ENCODE data around the gene IL1RAPL2. TPM values are rescaled to one million over a fixed set of nuclear protein-coding genes. Genes with fewer than 3 reads are reported as not detected.

The IL1RAPL2 gene
- total RNA-seq, 4 donors from 2014 or later, result 0.50 to 1.3 (median 0.67) TPM

DNA sequence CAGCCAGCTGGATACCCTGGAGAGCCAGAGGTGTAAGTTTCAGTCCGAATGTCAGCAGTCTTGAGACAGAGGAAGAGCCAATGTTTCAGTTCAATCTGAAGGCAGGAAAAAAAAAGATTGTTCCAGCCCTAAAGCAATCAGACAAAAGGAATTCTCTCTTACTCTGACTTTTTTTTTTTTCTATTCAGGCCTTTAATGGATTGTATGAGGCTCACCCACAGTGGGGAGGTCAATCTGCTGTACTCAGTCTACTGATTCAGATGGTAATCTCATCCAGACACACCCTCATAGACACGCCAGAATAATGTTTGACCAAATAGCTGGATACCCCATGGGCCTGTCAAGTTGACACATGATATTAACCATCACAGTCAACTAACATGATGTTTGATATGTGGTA lies 602.6 kb downstream of the IL1RAPL2 start:
- Histone ChIP-seq H3K27ac (replicated peaks in 1 of 4) (no peak overlapping the region), H3K4me3 (no peak overlapping the region), H3K4me1 (no peaks in the 10 kb centered on the region), H3K9me3 (no peaks in the 10 kb centered on the region), H3K27me3 (no peaks in the 10 kb centered on the region), H3K36me3 (no peaks in the 10 kb centered on the region)
- WGBS, result 39% methylated on average over 2 of the region's 2 CpGs
- DNase-seq (ENCODE audit: extremely low spot score), result no peak
- intact Hi-C loops (cut with DNase I), result no loop called here
- TF ChIP-seq CTCF (IDR thresholded peaks at IDR 0.05) (no peak), POLR2A (IDR thresholded peaks at IDR 0.05; ENCODE audit: low read depth) (no peak), EP300 (IDR thresholded peaks at IDR 0.05) (no peak), POLR2AphosphoS5 (IDR thresholded peaks at IDR 0.05) (no peak)

DNA sequence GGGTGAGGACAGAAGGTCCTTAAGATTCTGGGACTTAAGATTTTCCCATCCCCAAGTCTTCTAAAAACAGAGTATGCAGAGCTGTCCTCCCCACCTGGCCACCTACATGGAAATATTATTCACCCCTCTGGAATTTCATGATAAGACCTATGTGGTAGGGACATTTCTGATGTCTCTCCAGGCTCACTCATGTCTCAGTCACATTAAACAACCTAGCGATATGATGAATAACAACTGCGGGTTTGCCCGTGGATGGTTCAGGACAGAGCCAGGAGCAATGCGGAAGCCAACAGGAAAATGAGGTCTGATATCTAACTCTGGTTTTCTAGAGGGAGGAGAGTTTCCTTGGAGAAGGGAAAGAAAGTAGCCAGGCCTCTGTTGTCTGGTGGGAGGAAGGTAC lies 607.1 kb downstream of the IL1RAPL2 start:
- WGBS, result 84% methylated on average over 4 of the region's 4 CpGs
- H3K4me3 ChIP-seq, result no peak overlapping the region

DNA sequence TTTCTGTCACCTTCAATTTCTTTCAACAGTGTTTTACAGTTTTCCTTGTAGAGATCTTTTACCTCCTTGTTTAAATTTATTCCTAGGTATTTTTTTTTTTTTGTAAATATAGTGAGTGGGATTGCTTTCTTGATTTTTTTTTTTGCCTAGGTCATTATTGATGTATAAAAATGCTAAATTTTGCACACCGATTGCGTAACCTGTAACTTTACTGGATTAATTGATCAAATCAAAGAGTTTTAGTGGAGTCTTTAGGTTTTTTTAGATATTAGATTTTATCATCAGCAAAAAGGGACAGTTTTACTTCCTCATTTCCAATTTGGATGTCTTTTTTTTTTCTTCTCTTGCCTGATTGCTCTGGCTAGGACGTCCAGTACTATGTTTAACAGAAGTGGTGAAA lies 613.6 kb downstream of the IL1RAPL2 start:
- Histone ChIP-seq H3K4me3 (no peak overlapping the region), H3K27me3 (no peaks in the 10 kb centered on the region), H3K4me1 (no peaks in the 10 kb centered on the region), H3K9me3 (peaks cover 0 to 17% (median 0%) of the 10 kb centered on the region in 4 donors), H3K36me3 (no peaks in the 10 kb centered on the region), H3K27ac (replicated peaks in 1 of 4) (no peak overlapping the region)
- intact Hi-C loops (cut with DNase I), result no loop called here
- WGBS, result 76% methylated on average over 3 of the region's 3 CpGs
- TF ChIP-seq POLR2AphosphoS5 (IDR thresholded peaks at IDR 0.05) (no peak), CTCF (IDR thresholded peaks at IDR 0.05) (no peak), POLR2A (IDR thresholded peaks at IDR 0.05; ENCODE audit: low read depth) (no peak), EP300 (IDR thresholded peaks at IDR 0.05) (no peak)
- no peak for DNase-seq (ENCODE audit: extremely low spot score)

More for the DNA sequence above, 607.1 kb downstream of the IL1RAPL2 start:
- intact Hi-C loops (cut with DNase I), result no loop called here
- no peak for DNase-seq (ENCODE audit: extremely low spot score)
- no peak overlapping the region for H3K27ac ChIP-seq (replicated peaks in 1 of 4)
- no peaks in the 10 kb centered on the region for H3K4me1 ChIP-seq
- no peaks in the 10 kb centered on the region for H3K9me3 ChIP-seq
- H3K27me3 ChIP-seq, result no peaks in the 10 kb centered on the region
- TF ChIP-seq CTCF (IDR thresholded peaks at IDR 0.05), result no peak
- TF ChIP-seq POLR2AphosphoS5 (IDR thresholded peaks at IDR 0.05), result no peak
- no peak for TF ChIP-seq POLR2A (IDR thresholded peaks at IDR 0.05; ENCODE audit: low read depth)
- no peak for TF ChIP-seq EP300 (IDR thresholded peaks at IDR 0.05)
- H3K36me3 ChIP-seq, result no peaks in the 10 kb centered on the region

DNA sequence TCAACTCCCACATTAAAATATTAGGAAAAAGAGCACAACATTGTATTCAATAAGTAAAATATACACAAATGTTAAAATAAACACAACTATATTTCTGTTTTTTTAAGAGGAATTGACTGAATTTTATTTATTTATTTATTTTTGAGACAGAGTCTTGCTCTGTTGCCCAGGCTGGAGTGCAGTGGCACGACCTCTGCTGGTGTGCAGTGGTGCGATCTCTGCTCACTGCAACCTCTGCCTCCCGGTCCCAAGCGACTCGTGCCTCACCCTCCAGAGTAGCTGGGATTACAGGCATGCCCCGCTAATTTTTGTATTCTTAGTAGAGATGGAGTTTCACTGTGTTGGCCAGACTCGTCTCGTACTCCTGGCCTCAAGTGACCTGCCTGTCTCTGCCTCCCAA lies 623.1 kb downstream of the IL1RAPL2 start:
- no peak for TF ChIP-seq CTCF (IDR thresholded peaks at IDR 0.05)
- no peak for TF ChIP-seq POLR2AphosphoS5 (IDR thresholded peaks at IDR 0.05)
- no peak for TF ChIP-seq EP300 (IDR thresholded peaks at IDR 0.05)
- no peak for TF ChIP-seq POLR2A (IDR thresholded peaks at IDR 0.05; ENCODE audit: low read depth)
- H3K4me1 ChIP-seq, result no peaks in the 10 kb centered on the region
- 75% methylated on average over 8 of the region's 8 CpGs for WGBS
- H3K36me3 ChIP-seq, result no peaks in the 10 kb centered on the region
- DNase-seq (ENCODE audit: extremely low spot score), result no peak
- H3K9me3 ChIP-seq, result no peaks in the 10 kb centered on the region
- no peak overlapping the region for H3K4me3 ChIP-seq
- H3K27me3 ChIP-seq, result no peaks in the 10 kb centered on the region
- intact Hi-C loops (cut with DNase I), result no loop called here
- no peak overlapping the region for H3K27ac ChIP-seq (replicated peaks in 1 of 4)

- intact Hi-C loops (cut with DNase I), result no loop called here
- H3K27me3 ChIP-seq, result no peaks in the 10 kb centered on the region
- no peaks in the 10 kb centered on the region for H3K4me1 ChIP-seq
- no peak overlapping the region for H3K4me3 ChIP-seq
- H3K36me3 ChIP-seq, result no peaks in the 10 kb centered on the region
- WGBS, result 4% methylated on average over 2 of the region's 2 CpGs
- H3K27ac ChIP-seq (replicated peaks in 1 of 4), result no peak overlapping the region
- no peak for DNase-seq (ENCODE audit: extremely low spot score)
- H3K9me3 ChIP-seq, result no peaks in the 10 kb centered on the region
- no peak for TF ChIP-seq POLR2AphosphoS5 (IDR thresholded peaks at IDR 0.05)
- TF ChIP-seq POLR2A (IDR thresholded peaks at IDR 0.05; ENCODE audit: low read depth), result no peak
- peak; percentile 73 to 85 (median 75) for TF ChIP-seq CTCF (IDR thresholded peaks at IDR 0.05)
- TF ChIP-seq EP300 (IDR thresholded peaks at IDR 0.05), result no peak
These were observed 624.4 kb downstream of the IL1RAPL2 start for GRCh38 chrX:105190252-105190853.

Measured in esophagus muscularis mucosa (tissue), 4 donors.